Esophagus muscularis mucosa (tissue), 4 donors: ENCODE results near the gene NEDD9.

Source experiments
- EP300 ChIP-seq: sonication (generic); formaldehyde crosslinking; IDR thresholded peaks from one replicate; pipeline ENCODE4 v1.6.1; 2017; ENCODE audit warnings: antibody characterized with exemption
- POLR2A ChIP-seq: fragments of 450-650 bp; IDR thresholded peaks from one replicate; pipeline ENCODE4 v1.6.1; 2017; ENCODE audit warnings: antibody characterized with exemption, moderate library complexity, mild to moderate bottlenecking, low read depth
- POLR2AphosphoS5 ChIP-seq, 2 donors: sonication (generic); formaldehyde crosslinking; IDR thresholded peaks; one replicate each; pipeline ENCODE4 v1.6.1; 2017; ENCODE audit warnings: antibody characterized with exemption in 2 of 2
- TF ChIP-seq, protein P1 (sequence below), 3 experiments: fragments of 200-600 bp in 2 of 3; fragments of 450-650 bp in 1 of 3; sonication (generic) in 2 of 3; IDR thresholded peaks; one replicate each; pipeline ENCODE4 v1.5.1; 2017 to 2019; ENCODE audit warnings: antibody characterized with exemption in 3 of 3, mild to moderate bottlenecking in 2 of 3, moderate library complexity in 1 of 3

DNA sequence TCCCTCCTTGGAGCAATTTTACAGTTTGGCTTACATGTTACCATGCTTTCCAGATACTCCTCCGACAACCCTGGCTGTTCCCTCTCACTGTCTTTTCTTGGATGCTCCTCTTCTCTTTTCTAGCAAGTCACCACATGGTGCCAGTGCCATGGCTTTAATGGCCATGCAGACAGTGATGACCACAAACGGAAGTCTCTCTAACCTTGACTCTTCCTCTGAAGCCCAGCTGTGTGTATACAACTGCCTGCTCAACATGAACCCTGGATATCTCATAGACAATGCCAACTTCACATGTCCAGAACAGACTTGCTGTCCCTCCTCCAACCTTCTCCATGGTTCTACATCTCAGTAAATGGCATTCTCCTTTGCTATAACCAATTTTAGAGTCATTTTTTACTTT is 49.8 kb upstream of the NEDD9 start:
- TF ChIP-seq, protein P1, sequence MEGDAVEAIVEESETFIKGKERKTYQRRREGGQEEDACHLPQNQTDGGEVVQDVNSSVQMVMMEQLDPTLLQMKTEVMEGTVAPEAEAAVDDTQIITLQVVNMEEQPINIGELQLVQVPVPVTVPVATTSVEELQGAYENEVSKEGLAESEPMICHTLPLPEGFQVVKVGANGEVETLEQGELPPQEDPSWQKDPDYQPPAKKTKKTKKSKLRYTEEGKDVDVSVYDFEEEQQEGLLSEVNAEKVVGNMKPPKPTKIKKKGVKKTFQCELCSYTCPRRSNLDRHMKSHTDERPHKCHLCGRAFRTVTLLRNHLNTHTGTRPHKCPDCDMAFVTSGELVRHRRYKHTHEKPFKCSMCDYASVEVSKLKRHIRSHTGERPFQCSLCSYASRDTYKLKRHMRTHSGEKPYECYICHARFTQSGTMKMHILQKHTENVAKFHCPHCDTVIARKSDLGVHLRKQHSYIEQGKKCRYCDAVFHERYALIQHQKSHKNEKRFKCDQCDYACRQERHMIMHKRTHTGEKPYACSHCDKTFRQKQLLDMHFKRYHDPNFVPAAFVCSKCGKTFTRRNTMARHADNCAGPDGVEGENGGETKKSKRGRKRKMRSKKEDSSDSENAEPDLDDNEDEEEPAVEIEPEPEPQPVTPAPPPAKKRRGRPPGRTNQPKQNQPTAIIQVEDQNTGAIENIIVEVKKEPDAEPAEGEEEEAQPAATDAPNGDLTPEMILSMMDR (IDR thresholded peaks at IDR 0.05) = no peak
- TF ChIP-seq POLR2A = no peak
- TF ChIP-seq POLR2AphosphoS5 (IDR thresholded peaks at IDR 0.05) = no peak
- TF ChIP-seq EP300 = no peak
